Retinal pigment epithelial cell (primary cell): ENCODE data around the gene ARMS2.

Source experiments
- DNase-seq: peaks from one replicate; pipeline ENCODE4 v3.0.0-alpha.2; 2010; ENCODE audit warnings: low read depth
- H3K4me3 ChIP-seq: 2 replicates; pipeline ENCODE4 v1.5.1; 2011; ENCODE audit warnings: mild to moderate bottlenecking, low read length, control low read depth, moderate library complexity
- TF ChIP-seq, protein P1 (sequence below): conservative IDR thresholded peaks from 2 replicates; pipeline ENCODE4 v1.5.1; 2011; ENCODE audit warnings: low read depth, low read length, control low read depth, inconsistent platforms

Gene ARMS2

DNA sequence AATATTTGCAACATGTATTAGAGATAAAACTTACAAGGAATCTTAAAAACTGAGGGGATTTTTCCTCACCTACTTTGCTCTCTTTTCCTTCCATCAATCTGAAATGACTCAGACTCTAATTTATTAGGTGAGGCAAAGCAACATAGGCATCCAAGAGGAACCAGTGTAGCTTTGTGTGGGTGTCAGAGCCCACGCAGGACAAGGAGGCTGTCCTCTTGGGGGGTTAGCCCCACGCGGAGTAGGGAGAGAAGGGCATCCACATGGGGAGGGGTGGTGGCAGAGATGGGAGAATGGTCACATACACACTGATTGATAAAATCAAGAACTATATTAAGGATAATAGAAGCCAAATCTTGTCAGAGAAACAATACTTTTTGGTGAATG lies 33.8 kb upstream of the ARMS2 start:
- H3K4me3 ChIP-seq, result no peak overlapping the region
- TF ChIP-seq, protein P1, sequence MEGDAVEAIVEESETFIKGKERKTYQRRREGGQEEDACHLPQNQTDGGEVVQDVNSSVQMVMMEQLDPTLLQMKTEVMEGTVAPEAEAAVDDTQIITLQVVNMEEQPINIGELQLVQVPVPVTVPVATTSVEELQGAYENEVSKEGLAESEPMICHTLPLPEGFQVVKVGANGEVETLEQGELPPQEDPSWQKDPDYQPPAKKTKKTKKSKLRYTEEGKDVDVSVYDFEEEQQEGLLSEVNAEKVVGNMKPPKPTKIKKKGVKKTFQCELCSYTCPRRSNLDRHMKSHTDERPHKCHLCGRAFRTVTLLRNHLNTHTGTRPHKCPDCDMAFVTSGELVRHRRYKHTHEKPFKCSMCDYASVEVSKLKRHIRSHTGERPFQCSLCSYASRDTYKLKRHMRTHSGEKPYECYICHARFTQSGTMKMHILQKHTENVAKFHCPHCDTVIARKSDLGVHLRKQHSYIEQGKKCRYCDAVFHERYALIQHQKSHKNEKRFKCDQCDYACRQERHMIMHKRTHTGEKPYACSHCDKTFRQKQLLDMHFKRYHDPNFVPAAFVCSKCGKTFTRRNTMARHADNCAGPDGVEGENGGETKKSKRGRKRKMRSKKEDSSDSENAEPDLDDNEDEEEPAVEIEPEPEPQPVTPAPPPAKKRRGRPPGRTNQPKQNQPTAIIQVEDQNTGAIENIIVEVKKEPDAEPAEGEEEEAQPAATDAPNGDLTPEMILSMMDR, result no peak
- no peak for DNase-seq

DNA sequence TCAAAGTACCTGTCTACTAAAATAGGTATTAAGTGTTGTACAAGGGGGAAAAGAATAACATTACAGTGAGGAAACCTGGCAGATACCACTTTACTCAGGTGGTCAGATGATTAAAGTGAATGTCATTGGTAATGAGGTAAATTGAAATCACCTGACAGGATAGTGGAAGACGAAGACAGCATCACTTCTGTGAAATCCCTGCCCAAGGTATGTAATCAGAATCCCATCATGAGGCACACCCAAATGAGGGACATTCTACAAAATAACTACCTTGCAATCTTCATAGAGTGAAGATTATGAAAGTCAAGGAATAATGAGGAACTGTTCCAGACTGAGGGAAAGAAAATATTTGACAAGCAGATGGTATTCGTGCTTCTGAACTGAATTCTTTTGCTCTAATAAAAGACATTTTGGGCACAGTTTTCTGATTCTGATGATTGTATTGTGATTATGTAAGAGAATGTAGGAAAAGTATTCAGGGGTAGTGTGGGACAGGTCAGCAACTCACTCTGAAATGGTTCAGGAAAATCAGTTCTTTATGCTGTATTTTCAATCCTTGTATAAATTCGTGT lies 33.3 kb upstream of the ARMS2 start:
- DNase-seq, result no peak
- H3K4me3 ChIP-seq, result no peak overlapping the region
- TF ChIP-seq, protein P1, result no peak

DNA sequence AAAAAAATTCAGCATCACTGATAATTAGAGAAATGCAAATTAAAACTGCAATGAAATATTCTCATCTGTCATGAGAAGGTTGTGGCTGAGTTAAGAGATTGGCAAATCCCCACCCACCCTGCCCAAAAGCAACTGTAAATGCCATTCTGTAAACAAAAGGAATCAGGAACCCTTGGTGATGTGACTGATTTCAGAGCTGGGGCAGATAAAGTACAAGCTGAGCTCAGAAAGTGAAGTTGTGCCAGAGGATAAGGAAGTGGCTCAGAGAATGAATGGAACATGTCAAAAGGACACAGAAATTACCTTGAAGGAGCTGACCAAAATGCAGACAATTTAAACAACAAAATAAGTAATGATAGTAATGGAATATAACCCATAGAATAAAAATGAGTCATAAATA lies 32.7 kb upstream of the ARMS2 start:
- no peak for DNase-seq
- TF ChIP-seq, protein P1, result no peak
- H3K4me3 ChIP-seq, result no peak overlapping the region

DNA sequence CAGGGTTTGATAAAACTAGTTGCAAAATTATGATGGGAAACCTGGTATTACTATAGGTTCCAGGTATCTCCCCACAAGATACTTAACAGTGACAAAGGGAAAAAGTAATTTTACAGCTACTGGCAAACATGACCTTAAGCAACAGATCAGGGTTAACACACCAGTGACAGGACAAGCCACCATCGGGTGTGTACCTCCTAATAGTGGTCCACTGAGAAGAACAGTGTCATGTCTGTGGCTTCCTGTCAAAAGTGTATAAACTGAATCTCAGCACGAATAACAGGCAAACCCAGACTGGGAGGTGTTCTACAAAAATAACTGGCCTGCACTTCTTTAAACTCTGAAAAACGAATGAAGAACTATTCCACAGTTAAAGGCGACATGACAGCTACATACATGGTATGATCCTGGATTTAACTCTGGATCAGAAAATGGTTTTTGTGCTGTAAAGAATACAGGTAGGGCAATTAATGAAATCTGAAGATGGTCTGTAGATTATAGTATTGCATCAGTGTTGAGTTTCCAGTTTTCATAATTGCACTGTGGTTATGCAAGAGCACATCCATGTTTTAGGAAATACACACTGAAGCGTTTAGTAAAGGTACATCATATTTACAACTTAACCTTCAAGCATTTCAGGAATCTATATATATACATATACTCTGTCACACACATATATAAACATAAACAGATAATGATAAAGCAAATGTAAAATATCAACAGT lies 32.0 kb upstream of the ARMS2 start:
- TF ChIP-seq, protein P1, result no peak
- no peak overlapping the region for H3K4me3 ChIP-seq
- DNase-seq, result no peak

DNA sequence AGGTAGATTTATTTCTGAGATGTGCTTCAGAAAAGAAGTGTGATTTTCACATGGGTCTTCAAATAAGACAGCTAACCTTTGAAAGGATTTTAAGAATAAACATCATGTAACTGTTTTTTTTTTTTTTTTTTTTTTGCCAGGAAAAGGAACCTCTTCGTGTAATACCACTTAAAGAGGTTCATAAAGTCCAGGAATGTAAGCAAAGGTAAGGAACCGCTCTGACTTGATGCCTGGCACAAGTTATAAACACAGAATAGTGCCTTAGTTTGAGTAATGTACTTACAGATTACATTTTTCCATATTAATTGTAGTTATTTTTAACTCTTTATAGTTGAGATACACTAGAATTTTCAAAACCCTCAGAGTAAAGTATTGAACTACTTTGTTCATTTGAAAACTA lies 30.4 kb upstream of the ARMS2 start:
- H3K4me3 ChIP-seq, result no peak overlapping the region
- TF ChIP-seq, protein P1, result no peak

DNA sequence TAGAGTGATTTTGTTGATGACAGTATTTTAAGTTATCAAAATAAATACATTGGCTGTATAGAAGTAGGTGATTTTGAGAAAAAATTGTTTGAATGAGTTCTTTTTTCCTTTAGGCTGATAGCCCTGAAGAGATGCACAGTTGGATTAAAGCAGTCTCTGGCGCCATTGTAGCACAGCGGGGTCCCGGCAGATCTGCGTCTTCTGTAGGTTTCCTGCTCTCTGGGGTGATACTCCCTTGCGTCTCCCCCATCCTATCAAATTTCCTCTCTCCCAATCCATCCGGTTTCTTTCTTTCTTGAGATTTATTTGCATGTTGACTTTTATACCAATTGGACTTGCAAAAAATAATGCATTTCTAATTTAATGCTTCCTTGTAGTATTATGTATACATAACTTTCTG lies 27.6 kb upstream of the ARMS2 start:
- TF ChIP-seq, protein P1, result no peak
- no peak overlapping the region for H3K4me3 ChIP-seq
- no peak for DNase-seq

More for the DNA sequence above, 30.4 kb upstream of the ARMS2 start:
- DNase-seq, result no peak

DNA sequence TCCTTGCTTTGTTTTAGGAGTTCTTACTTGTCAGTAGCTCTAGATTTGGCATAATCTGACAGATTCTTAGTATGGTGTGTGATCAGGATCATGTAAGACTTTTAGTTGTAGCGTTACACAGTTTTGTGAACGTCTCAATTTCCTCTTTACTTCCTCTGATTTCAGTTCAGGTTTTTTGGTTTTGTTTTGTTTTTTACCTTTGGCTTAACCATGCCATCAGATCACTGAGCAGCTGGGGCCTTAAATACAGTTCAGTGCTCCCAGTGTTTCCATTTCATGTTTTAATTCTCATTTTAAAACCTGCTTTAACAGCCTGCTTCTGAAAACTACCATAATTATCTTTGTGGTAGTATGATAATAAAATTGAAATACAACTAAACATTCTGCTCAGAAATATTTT lies 27.2 kb upstream of the ARMS2 start:
- TF ChIP-seq, protein P1, result no peak
- DNase-seq, result no peak
- no peak overlapping the region for H3K4me3 ChIP-seq
